HG02852 (cell line): ENCODE measurements around the gene APOL2.
"Not testable (repeated sequence)": the region's sequence is repeated elsewhere in the genome, so short reads cannot be mapped to it uniquely, and the experiment has no call there.

ENCODE experiments used
- ATAC-seq: cut with Tn5 transposase; IDR thresholded peaks from one replicate; pipeline ENCODE4 v1.9.1; 2021; ENCODE audit warnings: mild to moderate bottlenecking, moderate library complexity; ENCODE audit not compliant: unreplicated experiment

APOL2 gene, protein sequence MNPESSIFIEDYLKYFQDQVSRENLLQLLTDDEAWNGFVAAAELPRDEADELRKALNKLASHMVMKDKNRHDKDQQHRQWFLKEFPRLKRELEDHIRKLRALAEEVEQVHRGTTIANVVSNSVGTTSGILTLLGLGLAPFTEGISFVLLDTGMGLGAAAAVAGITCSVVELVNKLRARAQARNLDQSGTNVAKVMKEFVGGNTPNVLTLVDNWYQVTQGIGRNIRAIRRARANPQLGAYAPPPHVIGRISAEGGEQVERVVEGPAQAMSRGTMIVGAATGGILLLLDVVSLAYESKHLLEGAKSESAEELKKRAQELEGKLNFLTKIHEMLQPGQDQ

GRCh38 chr22:36239401-36240171 lies at the start of gene APOL2:
Gene APOL2 (minus strand): TSS chr22:36239527. CDS start chr22:36233162, 6,365 bp downstream.
- peak; percentile 92 for ATAC-seq

DNA sequence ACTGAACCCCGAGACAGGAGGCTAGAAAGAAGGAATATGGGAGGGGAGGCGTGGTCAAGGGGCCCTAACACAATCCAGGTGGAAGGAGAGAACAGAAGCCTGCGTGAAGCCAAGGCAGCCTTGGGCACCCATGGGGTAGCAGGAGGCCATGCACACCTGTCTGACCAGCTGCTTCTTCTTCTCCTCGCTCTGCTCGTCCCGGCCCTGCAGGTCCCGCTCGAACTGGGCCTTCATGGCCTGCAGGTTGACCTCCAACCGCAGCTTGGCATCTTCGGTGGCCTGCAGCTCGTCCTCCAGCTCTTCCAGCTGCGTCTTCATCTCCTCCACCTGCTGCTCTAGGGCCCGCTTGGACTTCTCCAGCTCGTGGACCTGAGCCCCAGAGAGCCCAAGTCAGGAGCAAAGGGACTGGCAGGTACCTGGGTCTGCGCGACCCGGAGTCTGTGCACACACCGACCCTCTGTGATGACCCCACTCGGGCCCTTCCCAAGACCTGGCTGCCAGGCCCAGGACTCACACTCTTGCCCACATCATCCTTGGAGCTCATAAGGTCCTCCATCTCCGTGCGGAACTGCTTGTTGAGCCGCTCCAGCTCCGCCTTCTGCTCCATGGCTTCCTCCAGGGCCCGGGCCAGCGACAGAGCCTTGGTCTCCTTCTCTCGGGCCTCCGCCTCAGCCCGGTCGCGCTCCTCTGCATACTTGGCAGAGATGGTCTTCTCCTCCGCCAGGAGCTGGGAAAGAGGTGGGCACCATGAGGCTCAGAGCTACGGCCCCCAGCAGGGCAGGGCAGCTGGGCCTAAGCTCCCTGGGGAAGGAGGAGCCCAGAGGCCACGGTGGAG lies 49.5 kb upstream of the APOL2 start:
- no peak for ATAC-seq

- ATAC-seq = no peak
Measured at GRCh38 chr22:36287881-36288515, 48.7 kb upstream of the APOL2 start.

DNA sequence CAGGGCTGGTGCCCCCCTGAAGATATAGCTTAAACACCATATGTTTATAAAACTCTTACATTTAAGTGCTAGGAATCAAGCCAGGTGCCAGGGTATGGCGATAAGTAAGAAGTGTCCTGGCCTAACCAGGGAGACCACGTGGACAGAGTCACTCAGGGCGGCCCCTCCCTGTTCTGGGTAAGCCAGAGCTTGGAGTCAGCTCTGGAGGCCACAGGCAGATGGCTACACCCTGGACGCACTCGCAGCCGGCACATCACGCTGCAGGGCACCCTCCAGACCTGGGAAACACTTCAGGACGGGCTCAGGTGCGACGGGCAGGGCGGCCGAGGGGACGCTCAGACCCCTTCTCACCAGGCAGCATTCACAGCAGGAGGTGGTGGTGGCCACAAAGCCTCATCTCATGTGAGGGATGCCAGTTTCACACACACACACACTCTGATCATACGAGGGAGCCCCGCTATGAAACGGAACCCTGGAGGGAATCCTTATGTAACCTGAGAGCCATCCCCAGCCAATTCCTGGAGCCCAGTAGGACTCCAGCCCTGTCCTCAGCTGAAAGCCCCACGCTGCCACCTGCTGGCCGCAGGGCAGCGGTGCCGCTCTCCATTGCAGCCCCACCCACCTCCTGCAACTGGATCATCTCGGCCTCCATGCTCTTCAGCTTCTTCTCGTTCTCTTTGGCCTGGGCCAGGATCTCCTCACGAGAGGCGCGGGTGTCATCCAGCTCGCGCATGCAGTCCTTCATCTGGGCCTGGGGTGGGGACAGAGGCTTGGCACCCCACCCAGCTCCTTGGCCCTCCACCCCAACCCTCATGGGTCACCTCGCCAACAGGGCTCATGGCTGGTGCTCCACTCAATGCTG lies 47.0 kb upstream of the APOL2 start:
- ATAC-seq = no peak

DNA sequence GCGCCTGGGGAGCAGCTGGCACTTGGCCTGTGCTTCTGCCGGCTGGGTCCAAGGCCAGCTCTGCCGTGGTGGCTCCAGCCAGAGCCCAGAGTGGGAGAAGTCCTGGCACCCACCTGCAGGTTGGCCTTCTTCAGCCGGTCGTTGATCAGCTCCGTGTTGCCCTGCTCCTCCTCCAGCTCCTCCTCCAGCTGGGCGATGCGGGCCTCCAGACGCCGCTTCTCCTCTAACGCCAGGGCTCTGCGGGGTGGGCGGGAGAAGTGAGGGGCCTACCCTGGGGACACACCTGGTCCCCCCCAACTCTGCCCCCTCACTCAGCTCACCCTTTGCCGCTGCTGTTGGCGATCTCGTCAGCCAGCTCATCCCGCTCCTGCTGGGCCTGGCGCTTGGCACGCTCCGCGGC lies 46.2 kb upstream of the APOL2 start:
- ATAC-seq = no peak

GRCh38 chr22:36285017-36285416 lies 45.7 kb upstream of the APOL2 start:
- ATAC-seq = no peak

GRCh38 chr22:36284171-36284571 lies 44.8 kb upstream of the APOL2 start:
- ATAC-seq = no peak

- no peak for ATAC-seq
Measured at GRCh38 chr22:36282328-36282831, 43.1 kb upstream of the APOL2 start.

GRCh38 chr22:36281781-36282327 lies 42.5 kb upstream of the APOL2 start:
- ATAC-seq = no peak

DNA sequence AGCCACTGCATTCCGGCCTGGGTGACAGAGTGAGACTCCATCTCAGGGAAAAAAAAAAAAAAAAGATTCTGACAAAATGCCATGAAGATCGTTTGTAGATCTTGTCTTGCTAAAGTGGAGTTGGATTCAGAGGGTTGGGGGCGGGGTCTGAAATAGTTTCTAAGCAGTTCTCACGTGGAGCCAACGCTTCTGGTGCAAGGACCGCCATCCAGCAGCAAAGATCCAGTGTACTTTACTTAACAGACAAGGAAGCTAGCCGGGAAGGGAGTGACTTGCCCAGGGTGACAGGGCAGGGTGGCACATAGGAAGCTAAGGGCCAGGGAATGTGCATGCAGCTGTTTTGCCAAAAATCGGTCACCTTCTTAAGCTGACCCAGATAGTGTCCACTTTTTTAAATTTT lies 41.1 kb upstream of the APOL2 start:
- no peak for ATAC-seq

- no peak for ATAC-seq
Measured at GRCh38 chr22:36279219-36279666, 39.9 kb upstream of the APOL2 start.

GRCh38 chr22:36277482-36278291 lies 38.4 kb upstream of the APOL2 start:
- no peak for ATAC-seq

DNA sequence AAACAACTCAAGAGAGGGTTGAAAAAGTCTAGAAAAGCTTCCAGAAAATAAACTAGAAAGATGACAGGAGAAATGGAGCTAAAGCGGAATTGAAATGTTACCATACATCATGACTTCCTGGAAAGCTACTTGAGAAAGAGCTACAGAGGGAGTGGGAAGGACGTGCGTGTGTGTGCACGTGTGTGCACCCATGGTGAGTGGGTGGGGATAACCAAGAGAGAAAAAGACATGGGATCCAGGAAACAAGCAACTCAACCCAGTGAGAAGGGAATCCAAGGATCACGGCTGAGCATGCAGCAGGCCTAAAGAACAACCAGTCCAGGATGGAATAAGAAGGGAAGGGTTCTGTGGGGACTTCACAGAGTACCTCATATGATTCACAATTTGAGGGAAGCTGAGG lies 35.2 kb upstream of the APOL2 start:
- no peak for ATAC-seq

DNA sequence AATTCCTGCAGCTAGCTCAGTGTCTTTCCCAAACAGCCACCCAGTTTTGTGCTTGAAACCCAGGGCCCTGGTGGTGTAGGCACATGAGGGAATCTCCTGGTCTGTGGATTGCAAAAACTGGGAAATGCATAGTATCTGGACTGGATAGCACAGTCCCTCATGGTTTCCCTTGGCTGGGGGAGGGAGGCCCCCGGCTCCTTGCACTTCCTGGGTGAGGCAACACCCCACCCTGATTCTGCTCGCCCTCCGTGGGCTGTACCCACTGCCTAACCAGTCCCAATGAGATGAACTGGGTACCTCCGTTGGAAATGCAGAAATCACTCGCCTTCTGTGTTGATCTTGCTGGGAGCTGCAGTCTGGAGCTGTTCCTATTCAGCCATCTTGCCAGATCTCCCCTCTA lies 32.6 kb upstream of the APOL2 start:
- ATAC-seq = not testable (repeated sequence)

GRCh38 chr22:36271231-36271630 lies 31.9 kb upstream of the APOL2 start:
- not testable (repeated sequence) for ATAC-seq

GRCh38 chr22:36267896-36268485 lies 28.7 kb upstream of the APOL2 start:
- ATAC-seq = no peak

DNA sequence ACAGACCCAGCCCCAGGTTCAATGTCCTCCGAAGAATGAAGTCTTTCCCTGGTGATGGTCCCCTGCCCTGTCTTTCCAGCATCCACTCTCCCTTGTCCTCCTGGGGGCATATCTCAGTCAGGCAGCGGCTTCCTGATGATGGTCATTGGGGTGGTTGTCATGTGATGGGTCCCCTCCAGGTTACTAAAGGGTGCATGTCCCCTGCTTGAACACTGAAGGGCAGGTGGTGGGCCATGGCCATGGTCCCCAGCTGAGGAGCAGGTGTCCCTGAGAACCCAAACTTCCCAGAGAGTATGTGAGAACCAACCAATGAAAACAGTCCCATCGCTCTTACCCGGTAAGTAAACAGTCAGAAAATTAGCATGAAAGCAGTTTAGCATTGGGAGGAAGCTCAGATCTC lies 27.7 kb upstream of the APOL2 start:
- no peak for ATAC-seq
